Left ventricle myocardium superior (tissue), 1 donor: ENCODE results near the gene TXNDC11. TPM values are rescaled to one million over a fixed set of nuclear protein-coding genes. Genes with fewer than 3 reads are reported as not detected.

Experiments
- ATAC-seq: fragments of 200-7000 bp; cut with Tn5 transposase; one replicate; pipeline ENCODE4 v1.9.1; 2020; ENCODE audit warnings: mild to moderate bottlenecking, moderate library complexity
- DNase-seq: peaks from one replicate; pipeline ENCODE4 v3.0.0-alpha.2; 2020
- intact Hi-C: fragments of 100-400 bp; cut with micrococcal nuclease; formaldehyde crosslinking; loops from one replicate; pipeline ENCODE4 v1.11.0; 2022
- total RNA-seq: library from RNA; stranded (reverse); fragmentation: NEBNext Ultra II Directional; extraction: Animal tissue kit (Norgen Biotek cat#: 25700); gene quantifications from one replicate; pipeline ENCODE4 v1.2.1, GENCODE V29; 2021
- donor health status: DM: no; HTN: yes; CAD: no; lungs with severe emphysema.

TXNDC11 gene
- total RNA-seq, 1 donor from 2014 or later, result 20.8 TPM

- ATAC-seq (peak; percentile 22), DNase-seq (no peak)
- intact Hi-C loops, result no loop called here
Observed at GRCh38 chr16:11698271-11698689, 44.4 kb downstream of the TXNDC11 start.

- intact Hi-C loops, result no loop called here
- ATAC-seq (no peak), DNase-seq (no peak)
Observed at GRCh38 chr16:11697319-11697718, 45.3 kb downstream of the TXNDC11 start.

- intact Hi-C loops, result no loop called here
- DNase-seq (no peak), ATAC-seq (no peak)
Observed at GRCh38 chr16:11696266-11697012, 46.2 kb downstream of the TXNDC11 start.

- peak; percentile 57 for ATAC-seq
- intact Hi-C loops, result no loop called here
- no peak for DNase-seq
Observed at GRCh38 chr16:11692651-11693050, 50.0 kb downstream of the TXNDC11 start.

GRCh38 chr16:11692171-11692570, 50.5 kb downstream of the TXNDC11 start:
- no peak for ATAC-seq
- intact Hi-C loops, result no loop called here
- no peak for DNase-seq

GRCh38 chr16:11691771-11692170, 50.9 kb downstream of the TXNDC11 start:
- ATAC-seq, result no peak
- DNase-seq, result no peak
- intact Hi-C loops, result no loop called here

GRCh38 chr16:11691235-11691634, 51.4 kb downstream of the TXNDC11 start:
- ATAC-seq, result no peak
- DNase-seq, result no peak
- intact Hi-C loops, result no loop called here

- peak; percentile 17 for ATAC-seq
- intact Hi-C loops, result no loop called here
Observed at GRCh38 chr16:11689031-11689840, 53.4 kb downstream of the TXNDC11 start.

GRCh38 chr16:11688520-11688886, 54.2 kb downstream of the TXNDC11 start:
- ATAC-seq (no peak), DNase-seq (no peak)
- intact Hi-C loops, result no loop called here

More at GRCh38 chr16:11689031-11689840, 53.4 kb downstream of the TXNDC11 start:
- DNase-seq, result no peak

GRCh38 chr16:11687601-11688519, 54.8 kb downstream of the TXNDC11 start:
- ATAC-seq, result no peak
- no peak for DNase-seq
- intact Hi-C loops, result no loop called here

GRCh38 chr16:11686713-11687380, 55.8 kb downstream of the TXNDC11 start:
- DNase-seq (no peak), ATAC-seq (no peak)
- intact Hi-C loops, result no loop called here

- DNase-seq (no peak), ATAC-seq (no peak)
- intact Hi-C loops, result no loop called here
Observed at GRCh38 chr16:11685844-11686618, 56.6 kb downstream of the TXNDC11 start.

GRCh38 chr16:11684231-11685025, 58.2 kb downstream of the TXNDC11 start:
- no peak for ATAC-seq
- intact Hi-C loops, result no loop called here
- no peak for DNase-seq

- ATAC-seq (no peak), DNase-seq (no peak)
- intact Hi-C loops, result no loop called here
Observed at GRCh38 chr16:11683145-11683544, 59.5 kb downstream of the TXNDC11 start.

- DNase-seq (no peak), ATAC-seq (no peak)
- intact Hi-C loops, result no loop called here
Observed at GRCh38 chr16:11682655-11683096, 60.0 kb downstream of the TXNDC11 start.

GRCh38 chr16:11681976-11682654, 60.5 kb downstream of the TXNDC11 start:
- DNase-seq, result no peak
- no peak for ATAC-seq
- intact Hi-C loops, result no loop called here

GRCh38 chr16:11681556-11681955, 61.1 kb downstream of the TXNDC11 start:
- intact Hi-C loops, result no loop called here
- no peak for DNase-seq
- ATAC-seq, result peak; percentile 15
